Esophagus muscularis mucosa (tissue), 3 donors: Measurements from ENCODE around the gene APOB.

Source experiments
- CTCF ChIP-seq, 3 experiments: fragments of 200-600 bp in 2 of 3; fragments of 450-650 bp in 1 of 3; sonication (generic) in 2 of 3; IDR thresholded peaks; one replicate each; pipeline ENCODE4 v1.5.1; 2017 to 2019; ENCODE audit warnings: antibody characterized with exemption in 3 of 3, mild to moderate bottlenecking in 2 of 3, moderate library complexity in 1 of 3
- POLR2A ChIP-seq: fragments of 450-650 bp; IDR thresholded peaks from one replicate; pipeline ENCODE4 v1.6.1; 2017; ENCODE audit warnings: antibody characterized with exemption, moderate library complexity, mild to moderate bottlenecking, low read depth
- POLR2AphosphoS5 ChIP-seq, 2 donors: sonication (generic); formaldehyde crosslinking; IDR thresholded peaks; one replicate each; pipeline ENCODE4 v1.6.1; 2017; ENCODE audit warnings: antibody characterized with exemption in 2 of 2

GRCh38 chr2:20959252-20959651 lies 84.6 kb downstream of the APOB start:
- TF ChIP-seq POLR2AphosphoS5 (IDR thresholded peaks at IDR 0.05) (no peak), CTCF (IDR thresholded peaks at IDR 0.05) (no peak), POLR2A (no peak)
